GM20000 (cell line): Measurements from ENCODE around the gene NXPH4.

Source experiments
- DNase-seq: peaks from one replicate; pipeline ENCODE4 v3.0.0; 2012; ENCODE audit warnings: low spot score
- TF ChIP-seq, protein P1 (sequence below): IDR thresholded peaks from 2 replicates; pipeline ENCODE4 v1.5.1; 2012; ENCODE audit warnings: mild to moderate bottlenecking, control low read depth; ENCODE audit errors: extremely low read depth, missing control alignments

Gene NXPH4

DNA sequence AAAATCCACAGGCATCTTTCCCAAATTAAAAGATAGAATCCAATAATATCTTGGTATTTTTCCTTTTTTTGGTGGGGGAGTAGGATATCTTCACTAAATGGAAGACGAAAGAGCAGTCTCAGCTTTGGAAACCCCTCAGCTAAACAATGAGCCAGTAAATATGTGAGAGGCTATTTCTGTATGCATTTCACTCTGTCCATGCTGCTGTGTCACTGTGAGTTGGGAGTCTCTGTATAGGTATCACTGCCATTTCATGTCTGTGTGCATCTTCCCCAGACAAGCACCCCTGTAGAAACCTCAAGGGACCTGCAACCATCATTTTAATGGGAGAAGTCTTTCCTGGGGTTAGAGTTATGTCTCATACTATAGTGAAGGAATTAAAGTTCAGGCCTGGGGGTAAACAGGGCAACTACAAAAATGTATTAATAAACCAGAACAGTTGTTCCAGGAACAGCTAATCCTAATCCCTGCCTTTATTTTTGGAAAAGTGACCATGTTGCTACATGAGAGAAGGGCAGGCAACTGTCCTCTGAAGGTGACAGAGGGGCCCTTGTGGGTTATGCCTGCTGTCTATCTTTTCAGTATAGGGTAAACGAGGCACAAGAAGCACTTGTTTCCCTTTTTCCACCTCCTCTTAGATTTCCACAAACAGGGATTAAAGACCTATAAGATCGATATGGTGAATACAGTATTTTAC, 45.7 kb downstream of the NXPH4 start:
- TF ChIP-seq, protein P1, sequence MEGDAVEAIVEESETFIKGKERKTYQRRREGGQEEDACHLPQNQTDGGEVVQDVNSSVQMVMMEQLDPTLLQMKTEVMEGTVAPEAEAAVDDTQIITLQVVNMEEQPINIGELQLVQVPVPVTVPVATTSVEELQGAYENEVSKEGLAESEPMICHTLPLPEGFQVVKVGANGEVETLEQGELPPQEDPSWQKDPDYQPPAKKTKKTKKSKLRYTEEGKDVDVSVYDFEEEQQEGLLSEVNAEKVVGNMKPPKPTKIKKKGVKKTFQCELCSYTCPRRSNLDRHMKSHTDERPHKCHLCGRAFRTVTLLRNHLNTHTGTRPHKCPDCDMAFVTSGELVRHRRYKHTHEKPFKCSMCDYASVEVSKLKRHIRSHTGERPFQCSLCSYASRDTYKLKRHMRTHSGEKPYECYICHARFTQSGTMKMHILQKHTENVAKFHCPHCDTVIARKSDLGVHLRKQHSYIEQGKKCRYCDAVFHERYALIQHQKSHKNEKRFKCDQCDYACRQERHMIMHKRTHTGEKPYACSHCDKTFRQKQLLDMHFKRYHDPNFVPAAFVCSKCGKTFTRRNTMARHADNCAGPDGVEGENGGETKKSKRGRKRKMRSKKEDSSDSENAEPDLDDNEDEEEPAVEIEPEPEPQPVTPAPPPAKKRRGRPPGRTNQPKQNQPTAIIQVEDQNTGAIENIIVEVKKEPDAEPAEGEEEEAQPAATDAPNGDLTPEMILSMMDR, result no peak
- DNase-seq, result no peak

DNA sequence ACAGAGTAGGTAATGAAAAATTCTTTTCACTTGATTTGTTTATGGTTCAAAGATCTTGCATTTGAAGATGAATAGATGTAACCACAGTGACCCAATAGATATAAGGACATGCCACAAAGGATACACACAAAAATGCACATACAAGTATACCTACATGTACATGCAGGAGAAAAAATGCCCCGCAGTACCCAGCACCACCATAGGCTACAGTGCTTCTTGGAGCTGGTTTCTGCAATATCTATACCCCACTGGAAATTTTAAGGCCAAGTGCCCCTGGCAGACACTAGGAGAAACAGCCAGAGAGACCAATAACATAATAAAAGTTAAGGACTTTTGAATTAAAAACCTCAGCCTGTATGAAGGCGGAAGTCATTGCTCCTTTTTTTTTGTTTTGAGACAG, 46.5 kb downstream of the NXPH4 start:
- no peak for DNase-seq
- TF ChIP-seq, protein P1, result no peak

DNA sequence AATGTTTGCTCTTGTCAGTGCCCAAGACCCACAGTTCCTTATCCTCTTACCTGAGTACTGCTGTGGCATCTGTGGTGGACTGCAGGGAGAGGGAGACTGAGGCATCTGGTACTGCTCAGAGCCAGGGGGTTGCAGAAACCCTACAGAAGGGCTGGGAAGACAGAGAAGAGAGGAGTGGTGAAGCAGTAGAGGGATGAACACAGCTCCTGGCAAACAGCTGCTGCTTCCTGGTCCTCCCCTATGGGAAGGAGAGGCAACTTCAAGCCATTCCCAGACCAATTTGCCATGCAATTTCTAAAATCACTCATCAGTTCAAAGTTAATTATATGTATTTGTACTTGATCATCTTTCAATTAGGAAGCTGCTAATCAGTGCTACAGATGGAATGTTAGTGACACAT, 50.1 kb downstream of the NXPH4 start:
- TF ChIP-seq, protein P1, result no peak
- no peak for DNase-seq

DNA sequence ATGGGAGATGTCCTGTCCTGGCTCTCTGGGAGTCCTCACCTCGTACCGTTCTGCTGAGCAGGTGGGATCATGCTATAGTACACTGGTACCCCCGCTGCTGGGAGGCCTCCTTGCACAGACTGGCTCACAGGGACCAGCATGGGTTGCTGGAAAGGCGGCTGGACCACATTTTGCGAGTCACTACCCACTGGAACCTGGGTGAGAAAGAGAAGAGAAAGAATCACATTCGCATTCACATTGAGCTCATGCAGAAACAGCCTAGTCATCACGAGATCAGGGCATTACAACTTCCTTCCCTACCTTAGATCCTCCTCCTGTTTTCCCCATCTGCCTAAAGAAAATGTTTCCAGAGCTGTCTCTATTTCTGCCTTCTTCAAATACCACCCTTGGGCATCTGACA, 51.7 kb downstream of the NXPH4 start:
- no peak for DNase-seq
- TF ChIP-seq, protein P1, result no peak

DNA sequence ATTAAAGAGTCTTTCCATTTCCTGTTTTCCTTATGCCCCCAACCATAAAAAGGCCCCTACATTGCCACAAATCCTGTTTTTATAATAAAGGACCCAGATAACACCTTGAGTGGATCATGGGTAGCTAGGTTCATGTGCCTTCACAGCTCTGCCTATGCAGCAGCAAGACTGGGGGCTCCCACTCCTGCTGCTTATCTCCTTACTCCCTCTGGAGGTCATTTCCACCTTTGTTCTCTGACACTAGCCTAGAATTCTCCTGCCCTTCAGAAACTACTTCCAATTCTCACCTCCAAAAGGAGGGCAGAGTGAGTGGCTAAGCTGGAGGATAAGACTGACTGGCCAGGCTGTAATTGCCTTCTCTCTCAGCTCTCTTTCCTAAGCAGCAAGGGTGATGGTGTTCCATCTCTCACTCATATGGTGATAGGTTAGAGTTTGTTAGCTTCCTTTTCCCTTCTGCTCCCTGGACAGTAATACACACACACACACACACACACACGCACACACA, 54.4 kb downstream of the NXPH4 start:
- TF ChIP-seq, protein P1, result no peak
- DNase-seq, result no peak

DNA sequence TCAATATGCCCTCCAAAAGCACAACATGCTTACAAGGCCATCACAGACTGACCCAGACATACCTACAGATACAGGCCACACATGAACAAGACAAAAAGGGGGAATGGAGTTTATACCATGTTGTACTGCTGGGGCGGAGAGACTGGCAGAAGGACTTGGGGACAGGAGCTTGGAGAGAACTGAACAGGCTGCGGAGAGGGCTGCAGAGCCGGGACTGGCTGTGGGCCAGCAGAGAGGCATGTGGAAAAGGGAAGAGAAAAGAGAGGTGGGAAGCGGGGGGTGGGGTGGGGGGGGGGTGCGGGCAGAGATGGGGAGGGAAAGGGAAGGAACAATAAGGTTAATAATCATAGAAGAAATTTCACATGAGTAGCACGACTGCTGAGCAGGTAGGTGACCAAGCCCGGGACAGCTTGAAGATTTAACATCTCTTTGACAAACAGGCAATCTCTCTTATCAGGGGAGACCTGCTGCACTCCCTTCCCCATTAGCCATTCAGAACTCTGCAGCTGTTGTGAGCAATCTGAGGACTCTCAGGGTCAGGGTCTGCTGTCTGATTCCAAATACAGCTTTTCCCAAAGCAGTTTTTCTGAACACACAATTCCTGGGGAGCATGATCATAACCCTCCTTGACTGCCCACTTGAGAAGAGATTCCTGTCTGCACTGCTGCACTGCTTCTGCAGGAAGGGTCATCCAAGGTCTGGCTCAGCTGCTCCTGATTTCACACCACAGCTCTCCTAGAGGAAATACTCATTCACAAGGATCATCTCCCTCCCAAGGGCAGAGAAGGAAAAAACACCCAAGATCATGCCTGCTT, 56.0 kb downstream of the NXPH4 start:
- no peak for DNase-seq
- TF ChIP-seq, protein P1, result no peak

DNA sequence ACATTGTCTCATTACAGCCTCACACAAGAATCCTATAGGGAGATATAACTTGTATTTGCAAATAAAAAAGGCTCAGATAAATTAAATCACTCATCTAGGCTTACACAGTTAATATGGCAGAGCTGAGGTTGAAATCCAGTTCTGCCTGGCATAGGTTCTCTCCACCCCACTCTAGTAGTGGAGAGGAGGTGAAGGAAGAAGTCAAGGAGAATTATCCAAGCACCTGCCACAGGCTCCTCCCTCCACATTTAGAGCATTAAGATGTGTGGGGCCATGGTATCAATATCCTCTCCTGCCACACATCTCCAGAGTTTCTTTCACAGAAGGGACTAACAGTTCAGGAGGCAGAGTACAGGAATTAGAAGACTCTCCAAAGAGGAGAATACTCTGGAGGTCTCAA, 56.9 kb downstream of the NXPH4 start:
- TF ChIP-seq, protein P1, result no peak
- DNase-seq, result no peak
